Measurements from ENCODE around the gene GNG13. TPM values are rescaled to one million over a fixed set of nuclear protein-coding genes. Genes with fewer than 3 reads are reported as not detected.

GNG13 gene
- total and polyA plus RNA-seq, 9 donors = 0.20 TPM; not detected in 8

DNA sequence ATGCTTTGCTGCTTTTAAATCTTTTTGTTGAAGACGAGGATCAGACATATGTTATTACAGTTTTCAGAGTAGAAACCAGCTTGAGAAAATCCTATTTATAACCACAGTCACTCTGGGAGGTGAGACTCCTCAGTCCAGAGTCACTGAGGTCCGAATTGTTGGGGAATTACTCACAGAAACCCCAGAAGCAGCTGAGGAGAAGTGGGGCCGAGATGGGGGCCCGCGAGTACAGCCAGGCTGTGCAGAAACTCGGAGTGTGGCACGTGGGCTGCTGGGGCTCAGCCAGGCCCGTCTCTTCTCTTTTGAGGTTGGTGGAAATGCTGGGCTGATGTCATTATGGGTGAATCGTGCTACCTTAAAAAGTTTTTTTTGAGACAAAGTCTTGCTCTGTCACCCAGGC is 14.4 kb upstream of the GNG13 start:
- no peak overlapping the region for H3K4me3 ChIP-seq (ENCODE audit: low read length)
- DNase-seq = no peak
- 34% methylated on average over 5 of the region's 9 CpGs for WGBS (ENCODE audit: insufficient coverage)
- H3K36me3 ChIP-seq (ENCODE audit: control insufficient read depth, insufficient read depth, low read length) = no peaks in the 10 kb centered on the region
- peaks cover 50% of the 10 kb centered on the region for H3K27me3 ChIP-seq (ENCODE audit: control insufficient read depth, insufficient read depth, low read length)
- peaks cover 2% of the 10 kb centered on the region for H3K9me3 ChIP-seq (replicated peaks; ENCODE audit: control insufficient read depth, low read depth, low read length)
- peaks cover 10% of the 10 kb centered on the region for H3K4me1 ChIP-seq (ENCODE audit: control insufficient read depth, insufficient read depth, low read length)
- no peak overlapping the region for H3K27ac ChIP-seq (ENCODE audit: low read length)

DNA sequence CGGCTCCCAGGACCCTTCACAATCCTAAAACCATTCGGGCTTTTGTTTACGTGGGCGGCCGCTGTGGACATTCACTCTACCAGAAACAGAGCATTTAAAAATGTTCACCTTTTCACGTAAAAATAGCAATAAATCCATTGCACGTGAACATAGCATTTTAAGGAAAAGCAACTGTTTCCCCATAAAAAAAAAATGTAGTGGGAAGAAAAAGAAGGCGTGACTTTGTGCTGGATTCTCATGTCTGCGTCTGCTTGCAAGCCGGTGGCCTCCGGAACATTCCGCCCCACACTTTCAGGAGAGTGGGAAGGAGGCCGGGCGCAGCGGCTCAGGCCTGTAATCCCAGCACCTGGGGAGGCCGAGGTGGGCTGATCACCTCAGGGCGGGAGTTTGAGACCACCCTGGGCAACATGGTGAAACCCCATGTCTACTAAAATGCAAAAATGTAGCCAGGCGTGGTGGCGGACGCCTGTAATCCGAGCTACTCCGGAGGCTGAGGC is 13.4 kb upstream of the GNG13 start:
- H3K9me3 ChIP-seq (replicated peaks; ENCODE audit: control insufficient read depth, low read depth, low read length) = peaks cover 5% of the 10 kb centered on the region
- H3K4me3 ChIP-seq (ENCODE audit: low read length) = no peak overlapping the region
- H3K36me3 ChIP-seq (ENCODE audit: control insufficient read depth, insufficient read depth, low read length) = no peaks in the 10 kb centered on the region
- peaks cover 40% of the 10 kb centered on the region for H3K27me3 ChIP-seq (ENCODE audit: control insufficient read depth, insufficient read depth, low read length)
- peaks cover 10% of the 10 kb centered on the region for H3K4me1 ChIP-seq (ENCODE audit: control insufficient read depth, insufficient read depth, low read length)
- no peak overlapping the region for H3K27ac ChIP-seq (ENCODE audit: low read length)
- WGBS (ENCODE audit: insufficient coverage) = 49% methylated on average over 17 of the region's 22 CpGs
- DNase-seq = no peak

DNA sequence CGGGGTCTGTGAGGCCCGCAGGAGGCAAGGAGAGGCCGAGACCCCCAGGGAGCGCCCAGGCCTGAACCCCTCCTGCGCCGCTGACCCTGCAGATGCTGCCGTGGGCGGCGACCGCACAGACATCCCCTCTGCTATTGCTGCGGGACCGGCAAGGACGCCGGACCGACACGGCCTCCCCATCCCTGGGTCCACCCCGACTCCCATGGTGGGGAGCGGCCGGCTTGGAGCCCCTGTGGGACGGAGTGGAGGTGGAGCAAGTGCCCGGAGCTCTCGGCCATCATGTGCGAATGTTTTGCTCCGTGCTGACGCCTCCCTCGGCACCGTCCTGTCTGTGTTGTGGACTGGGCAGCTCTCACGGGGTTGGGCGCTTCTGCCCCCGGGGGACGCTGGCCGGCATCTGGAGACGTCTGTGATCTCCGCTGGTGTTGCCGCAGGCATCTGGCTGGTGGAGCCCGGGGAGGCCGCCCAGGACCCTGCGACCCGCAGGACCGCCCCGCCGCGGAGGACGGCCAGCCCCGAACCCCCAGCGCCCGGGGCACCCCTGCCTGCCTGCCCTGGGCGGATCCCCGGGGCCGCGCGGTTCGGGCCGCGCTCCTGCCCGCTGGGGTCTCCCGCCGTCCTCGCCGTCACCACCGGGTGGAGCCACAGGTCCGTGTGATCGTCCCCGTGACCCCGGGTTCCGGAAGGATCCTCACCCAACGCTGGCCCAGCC is 12.8 kb upstream of the GNG13 start:
- Histone ChIP-seq H3K27me3 (ENCODE audit: control insufficient read depth, insufficient read depth, low read length) (peaks cover 42% of the 10 kb centered on the region), H3K27ac (ENCODE audit: low read length) (no peak overlapping the region), H3K4me1 (ENCODE audit: control insufficient read depth, insufficient read depth, low read length) (peaks cover 15% of the 10 kb centered on the region), H3K36me3 (ENCODE audit: control insufficient read depth, insufficient read depth, low read length) (no peaks in the 10 kb centered on the region), H3K4me3 (ENCODE audit: low read length) (no peak overlapping the region), H3K9me3 (replicated peaks; ENCODE audit: control insufficient read depth, low read depth, low read length) (peaks cover 5% of the 10 kb centered on the region)
- 8% methylated on average over 66 of the region's 67 CpGs for WGBS (ENCODE audit: insufficient coverage)
- peak; percentile 44 for DNase-seq

DNA sequence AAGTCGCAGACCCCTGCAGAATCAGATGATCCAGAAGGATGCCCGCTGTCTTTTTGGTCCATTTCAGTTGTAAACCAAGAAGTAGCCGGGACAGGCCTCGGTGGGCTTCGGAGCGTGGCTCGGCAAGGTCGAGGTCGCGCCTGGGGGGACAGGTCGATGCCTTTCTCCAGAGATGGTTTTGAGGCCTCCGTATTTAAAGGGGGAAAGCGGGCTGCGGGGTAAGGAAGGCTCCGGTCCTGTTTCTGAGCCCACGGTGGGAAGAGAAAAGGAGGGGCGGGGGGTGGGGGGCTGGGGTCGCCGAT is 7.5 kb upstream of the GNG13 start:
- peaks cover 20% of the 10 kb centered on the region for H3K27me3 ChIP-seq (ENCODE audit: control insufficient read depth, insufficient read depth, low read length)
- peaks cover 25% of the 10 kb centered on the region for H3K4me1 ChIP-seq (ENCODE audit: control insufficient read depth, insufficient read depth, low read length)
- DNase-seq = no peak
- 12% methylated on average over 11 of the region's 19 CpGs for WGBS (ENCODE audit: insufficient coverage)
- peaks cover 5% of the 10 kb centered on the region for H3K9me3 ChIP-seq (replicated peaks; ENCODE audit: control insufficient read depth, low read depth, low read length)
- no peak overlapping the region for H3K27ac ChIP-seq (ENCODE audit: low read length)
- peak overlapping the region; percentile 73 for H3K4me3 ChIP-seq (ENCODE audit: low read length)
- H3K36me3 ChIP-seq (ENCODE audit: control insufficient read depth, insufficient read depth, low read length) = no peaks in the 10 kb centered on the region

DNA sequence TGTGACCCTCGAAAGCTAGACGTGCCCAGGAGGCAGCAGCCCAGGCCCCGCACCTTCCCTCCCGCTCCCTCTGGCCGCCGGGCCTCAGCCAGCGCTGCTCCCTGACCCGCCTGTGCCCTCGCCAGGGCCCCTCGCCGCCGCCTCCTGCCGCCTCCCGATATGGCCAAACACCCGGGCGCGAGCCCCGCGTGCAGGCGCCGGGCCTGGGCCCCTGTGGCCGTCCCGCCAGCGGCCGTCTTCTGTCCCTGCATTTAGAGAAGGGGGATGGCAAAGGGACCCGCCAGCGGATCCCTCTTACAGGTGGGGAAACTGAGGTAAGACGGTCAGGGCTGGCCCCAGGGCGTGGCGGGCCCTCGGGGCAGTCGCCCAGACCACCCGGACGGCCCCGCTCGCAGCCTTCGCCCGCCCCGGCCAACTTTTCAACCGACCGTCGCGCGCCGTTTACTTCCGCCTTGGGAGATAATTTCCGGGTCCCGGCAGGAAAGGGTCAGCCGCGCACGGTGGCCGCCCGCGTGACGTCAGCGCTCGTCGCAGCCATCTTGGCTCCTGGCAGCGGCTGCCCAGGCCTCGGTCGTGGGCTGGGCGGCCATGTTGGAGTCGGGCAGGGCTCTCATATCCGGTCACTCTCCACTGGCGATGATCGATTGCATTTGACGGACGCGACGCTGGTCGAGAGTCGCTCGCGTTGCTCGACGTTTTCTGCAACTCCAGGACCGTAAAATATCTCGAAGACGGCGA is 7.0 kb upstream of the GNG13 start:
- H3K36me3 ChIP-seq (ENCODE audit: control insufficient read depth, insufficient read depth, low read length) = no peaks in the 10 kb centered on the region
- peak; percentile 96 for DNase-seq
- H3K9me3 ChIP-seq (replicated peaks; ENCODE audit: control insufficient read depth, low read depth, low read length) = peaks cover 5% of the 10 kb centered on the region
- peaks cover 24% of the 10 kb centered on the region for H3K4me1 ChIP-seq (ENCODE audit: control insufficient read depth, insufficient read depth, low read length)
- peaks cover 22% of the 10 kb centered on the region for H3K27me3 ChIP-seq (ENCODE audit: control insufficient read depth, insufficient read depth, low read length)
- H3K4me3 ChIP-seq (ENCODE audit: low read length) = peak overlapping the region; percentile 73
- H3K27ac ChIP-seq (ENCODE audit: low read length) = peak overlapping the region; percentile 84
- WGBS (ENCODE audit: insufficient coverage) = 2% methylated on average over 79 of the region's 80 CpGs

DNA sequence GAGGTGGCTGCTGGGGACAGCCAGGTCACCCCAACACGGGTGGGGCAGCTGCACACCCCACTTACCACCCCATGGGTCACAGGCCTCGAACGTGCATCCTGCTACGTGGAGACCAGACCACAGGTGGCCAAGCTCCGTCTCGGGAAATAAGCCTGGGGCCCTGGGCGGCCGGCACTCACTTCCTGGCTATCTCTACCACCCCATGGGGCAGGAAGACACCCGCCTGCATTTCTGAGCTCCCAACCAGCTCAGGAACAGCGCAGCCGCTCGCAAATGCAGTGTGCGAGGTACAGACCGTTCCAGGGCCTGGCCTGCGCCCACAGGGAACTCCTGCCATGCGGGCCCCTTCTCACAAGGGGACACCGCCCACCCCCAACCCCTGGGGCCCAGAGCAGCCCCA is 4.9 kb upstream of the GNG13 start:
- Histone ChIP-seq H3K4me1 (ENCODE audit: control insufficient read depth, insufficient read depth, low read length) (peaks cover 24% of the 10 kb centered on the region), H3K4me3 (ENCODE audit: low read length) (no peak overlapping the region), H3K9me3 (replicated peaks; ENCODE audit: control insufficient read depth, low read depth, low read length) (peaks cover 3% of the 10 kb centered on the region), H3K36me3 (ENCODE audit: control insufficient read depth, insufficient read depth, low read length) (no peaks in the 10 kb centered on the region), H3K27ac (ENCODE audit: low read length) (no peak overlapping the region), H3K27me3 (ENCODE audit: control insufficient read depth, insufficient read depth, low read length) (peaks cover 37% of the 10 kb centered on the region)
- 74% methylated on average over 17 of the region's 17 CpGs for whole genome bisulfite sequencing (ENCODE audit: insufficient coverage)
- no peak for DNase-seq

DNA sequence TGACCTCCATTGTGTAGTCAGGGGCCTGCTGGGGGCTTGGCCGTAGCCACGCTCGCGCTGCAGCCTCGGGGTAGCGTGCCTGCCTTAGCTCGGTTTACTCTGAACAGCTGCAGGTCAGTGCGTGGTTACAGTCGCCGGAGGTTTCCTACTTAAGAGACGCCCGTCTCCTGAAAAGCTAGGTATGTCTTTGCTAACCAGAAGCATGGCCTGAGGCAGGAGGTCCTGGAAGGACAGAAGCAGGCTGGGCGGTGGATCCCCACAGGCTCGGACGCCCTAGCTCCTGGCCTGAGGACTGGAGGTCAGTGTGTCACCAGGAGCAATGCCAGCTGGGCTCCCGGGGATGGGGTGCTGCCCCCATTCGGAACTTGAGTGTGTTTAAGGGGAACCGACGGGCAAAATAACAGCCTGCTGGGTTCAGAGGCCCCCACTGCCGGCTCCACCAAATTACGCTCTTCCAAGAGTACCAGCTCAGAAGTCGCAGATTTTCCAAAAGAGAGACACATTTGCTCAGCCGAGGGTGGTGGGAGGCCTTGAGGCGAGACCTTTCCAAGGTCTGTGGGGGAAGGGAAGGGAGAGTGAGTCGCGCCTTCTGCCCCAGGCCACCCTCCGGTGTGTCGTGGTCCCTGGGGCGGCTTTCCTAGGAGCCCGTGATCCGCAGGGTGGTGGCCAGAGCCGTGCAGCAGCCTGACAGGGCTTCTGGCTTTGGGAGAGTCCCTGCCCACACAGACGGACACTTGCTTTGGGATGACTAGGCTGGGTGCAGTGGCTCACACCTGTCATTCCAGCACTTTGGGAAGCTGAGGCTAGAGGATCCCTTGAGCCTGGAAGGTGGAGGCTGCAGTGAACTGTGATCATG is 3.9 kb upstream of the GNG13 start:
- no peak overlapping the region for H3K27ac ChIP-seq (ENCODE audit: low read length)
- no peak for DNase-seq
- H3K36me3 ChIP-seq (ENCODE audit: control insufficient read depth, insufficient read depth, low read length) = no peaks in the 10 kb centered on the region
- H3K9me3 ChIP-seq (replicated peaks; ENCODE audit: control insufficient read depth, low read depth, low read length) = peaks cover 3% of the 10 kb centered on the region
- H3K27me3 ChIP-seq (ENCODE audit: control insufficient read depth, insufficient read depth, low read length) = peaks cover 48% of the 10 kb centered on the region
- no peak overlapping the region for H3K4me3 ChIP-seq (ENCODE audit: low read length)
- H3K4me1 ChIP-seq (ENCODE audit: control insufficient read depth, insufficient read depth, low read length) = peaks cover 24% of the 10 kb centered on the region
- 44% methylated on average over 31 of the region's 33 CpGs for WGBS (ENCODE audit: insufficient coverage)

DNA sequence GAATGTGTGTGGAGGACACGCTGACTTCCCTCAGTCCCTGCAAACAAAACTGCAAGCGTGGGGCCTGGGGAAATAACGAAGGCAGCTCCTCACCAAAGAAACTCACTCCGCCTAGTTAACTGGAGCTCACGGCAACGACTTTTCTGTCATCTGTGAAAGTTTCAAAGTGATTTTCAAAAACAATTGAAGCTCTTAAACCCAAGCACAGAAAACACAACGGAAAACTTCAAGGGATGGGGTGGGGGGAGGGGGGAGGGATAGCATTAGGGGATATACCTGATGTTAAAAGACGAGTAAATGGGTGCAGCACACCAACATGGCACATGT is 3.2 kb upstream of the GNG13 start:
- H3K27me3 ChIP-seq (ENCODE audit: control insufficient read depth, insufficient read depth, low read length) = peaks cover 54% of the 10 kb centered on the region

DNA sequence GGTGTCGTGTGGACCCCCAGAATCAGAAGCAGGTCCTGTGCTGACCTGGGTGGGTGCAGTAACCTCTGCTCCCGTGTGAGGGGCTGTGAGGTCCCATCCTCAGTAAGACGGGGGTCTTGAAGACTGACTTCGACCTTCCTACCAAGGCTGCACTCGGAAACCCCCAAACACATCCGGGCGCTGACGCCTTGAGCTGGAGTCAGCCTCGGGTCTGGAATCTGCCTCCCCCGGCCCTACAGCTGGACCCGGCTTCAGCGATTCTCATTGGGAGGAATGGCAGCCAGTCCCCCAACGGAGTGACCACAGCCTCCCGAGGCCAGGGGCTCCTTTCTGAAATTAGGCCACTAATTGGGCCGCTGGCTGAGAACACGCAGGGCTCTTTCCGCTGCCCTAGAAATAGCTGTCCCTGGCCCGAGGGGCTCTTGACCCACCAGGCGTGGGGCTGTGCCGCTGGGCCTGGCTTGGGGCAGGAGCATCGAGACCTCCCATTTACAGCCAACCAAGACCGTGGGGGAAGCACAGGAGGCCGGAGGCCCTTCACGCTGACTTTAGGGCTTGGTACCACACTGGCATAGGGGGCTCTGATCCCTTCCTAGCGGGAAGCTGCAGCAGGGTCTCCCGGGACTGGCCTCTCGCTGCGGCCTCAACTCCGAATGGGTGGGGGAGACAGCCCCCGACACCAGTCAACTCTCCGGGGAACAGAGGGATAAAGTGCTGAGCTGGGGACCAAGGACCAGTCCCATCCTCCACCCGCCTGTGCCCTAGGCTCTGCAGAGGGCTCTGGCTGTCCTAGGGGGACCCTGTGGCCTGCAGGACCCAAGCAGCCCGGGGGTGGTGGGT is 2.6 kb upstream of the GNG13 start:
- H3K9me3 ChIP-seq (replicated peaks; ENCODE audit: control insufficient read depth, low read depth, low read length) = no peaks in the 10 kb centered on the region
- peaks cover 53% of the 10 kb centered on the region for H3K27me3 ChIP-seq (ENCODE audit: control insufficient read depth, insufficient read depth, low read length)
- no peak for DNase-seq
- H3K27ac ChIP-seq (ENCODE audit: low read length) = no peak overlapping the region
- H3K4me3 ChIP-seq (ENCODE audit: low read length) = no peak overlapping the region
- H3K36me3 ChIP-seq (ENCODE audit: control insufficient read depth, insufficient read depth, low read length) = no peaks in the 10 kb centered on the region
- H3K4me1 ChIP-seq (ENCODE audit: control insufficient read depth, insufficient read depth, low read length) = peaks cover 17% of the 10 kb centered on the region
- 60% methylated on average over 32 of the region's 33 CpGs for WGBS (ENCODE audit: insufficient coverage)

More for the DNA sequence above, 3.2 kb upstream of the GNG13 start:
- H3K27ac ChIP-seq (ENCODE audit: low read length) = no peak overlapping the region
- H3K9me3 ChIP-seq (replicated peaks; ENCODE audit: control insufficient read depth, low read depth, low read length) = no peaks in the 10 kb centered on the region
- no CpG with 5 or more reads among the region's 8 CpGs for WGBS (ENCODE audit: insufficient coverage)
- H3K36me3 ChIP-seq (ENCODE audit: control insufficient read depth, insufficient read depth, low read length) = no peaks in the 10 kb centered on the region
- peaks cover 23% of the 10 kb centered on the region for H3K4me1 ChIP-seq (ENCODE audit: control insufficient read depth, insufficient read depth, low read length)
- DNase-seq = no peak
- no peak overlapping the region for H3K4me3 ChIP-seq (ENCODE audit: low read length)
